ENCODE measurements around the gene RIPOR3. TPM values are rescaled to one million over a fixed set of nuclear protein-coding genes. Genes with fewer than 3 reads are reported as not detected.

Gene RIPOR3
- total and polyA plus RNA-seq, 9 of the 15 experiments (the other 6 are each of a cell fraction or from before 2014, with no cell fraction given), result 3.3 to 62.7 (median 21.4) TPM

GRCh38 chr20:50635676-50636600, 55.4 kb downstream of the RIPOR3 start (continued):
- TF ChIP-seq STAT6 (CRISPR knock-in tag; IDR thresholded peaks at IDR 0.05) (peak; percentile 76; the same call in 1 of the 2 replicates), CBFB (CRISPR knock-in tag; IDR thresholded peaks at IDR 0.05) (peak; percentile 51; the same call in 1 of the 2 replicates), ZBTB5 (IDR thresholded peaks at IDR 0.05) (no peak), RFX1 (IDR thresholded peaks at IDR 0.05) (no peak), CHD4 (IDR thresholded peaks at IDR 0.05; ENCODE audit: insufficient read depth, insufficient replicate concordance, low read depth, low read length, poor library complexity, severe bottlenecking) (peak; percentile 15), CTBP1 (IDR thresholded peaks at IDR 0.05; ENCODE audit: borderline replicate concordance) (peak; percentile 72; the same call in 1 of the 2 replicates), SUPT5H (IDR thresholded peaks at IDR 0.05) (no peak), ZBTB1 (CRISPR knock-in tag; IDR thresholded peaks at IDR 0.05; ENCODE audit: borderline replicate concordance, low read depth) (peak; percentile 47; the same call in 1 of the 2 replicates), HOMEZ (CRISPR knock-in tag; IDR thresholded peaks at IDR 0.05) (no peak), ARID4B (CRISPR knock-in tag; IDR thresholded peaks at IDR 0.05) (peak; percentile 56; the same call in 1 of the 2 replicates), KDM1A (IDR thresholded peaks at IDR 0.05) (peak in 1 of 2 experiments; percentile 39; a peak in 2 of 4 replicates), HMGN3 (IDR thresholded peaks at IDR 0.05; ENCODE audit: borderline replicate concordance, extremely low read depth, insufficient read length, low read depth, low read length) (peak; percentile 57), ZNF133 (CRISPR knock-in tag; IDR thresholded peaks at IDR 0.05) (no peak), ATF1 (CRISPR knock-in tag; IDR thresholded peaks at IDR 0.05) (peak; percentile 36; the same call in 1 of the 2 replicates), ATF1 (tag; IDR thresholded peaks at IDR 0.05) (peak; percentile 96), FOXK2 (conservative IDR thresholded peaks at IDR 0.05 in 1 of 2, IDR thresholded peaks at IDR 0.05 in 1 of 2; ENCODE audit: low read depth in 2 of 2) (peak in 1 of 2 experiments; percentile 41; a peak in 1 of 4 replicates)

All from K562 (cell line).